ENCODE data around the gene CXCL14.
"Not testable (repeated sequence)": the region's sequence is repeated elsewhere in the genome, so short reads cannot be mapped to it uniquely, and the experiment has no call there.

CXCL14 gene

GRCh38 chr5:135541807-135542502 is 36.8 kb downstream of the CXCL14 start:
- no peak for DNase-seq

- no peak for DNase-seq
Measured at GRCh38 chr5:135539430-135540005, 39.3 kb downstream of the CXCL14 start.

- no peak for DNase-seq
Measured at GRCh38 chr5:135538261-135538660, 40.5 kb downstream of the CXCL14 start.

- DNase-seq = no peak
Measured at GRCh38 chr5:135537745-135538144, 41.0 kb downstream of the CXCL14 start.

- DNase-seq = no peak
Measured at GRCh38 chr5:135537271-135537670, 41.5 kb downstream of the CXCL14 start.

GRCh38 chr5:135535820-135536801 is 42.7 kb downstream of the CXCL14 start, which contains the start of gene NEUROG1:
NEUROG1 (minus strand) TSS chr5:135535964; CDS start chr5:135535690, 274 bp downstream.
- no peak for DNase-seq

- no peak for DNase-seq
Measured at GRCh38 chr5:135535420-135535819, 43.4 kb downstream of the CXCL14 start.

- DNase-seq = no peak
Measured at GRCh38 chr5:135534609-135535419, 44.0 kb downstream of the CXCL14 start.

GRCh38 chr5:135533794-135534193 is 45.0 kb downstream of the CXCL14 start:
- DNase-seq = no peak

- no peak for DNase-seq
Measured at GRCh38 chr5:135533334-135533733, 45.5 kb downstream of the CXCL14 start.

- not testable (repeated sequence) for DNase-seq
Measured at GRCh38 chr5:135529576-135529975, 49.2 kb downstream of the CXCL14 start.

- no peak for DNase-seq
Measured at GRCh38 chr5:135526924-135527323, 51.9 kb downstream of the CXCL14 start.

- DNase-seq = no peak
Measured at GRCh38 chr5:135521964-135522363, 56.8 kb downstream of the CXCL14 start.
